GM12891 (cell line): ENCODE measurements around the gene TFAM.

Source experiments
- DNase-seq: peaks from one replicate; pipeline ENCODE4 v3.0.0; 2011; ENCODE audit warnings: low spot score; ENCODE audit not compliant: insufficient read length
- FAIRE-seq: peaks from 2 replicates; lab custom pipeline; 2011; peaks lifted over from hg19 to GRCh38; lab: Jason Lieb, UNC
- PAX5 ChIP-seq: IDR thresholded peaks from 2 replicates; pipeline ENCODE4 v1.6.1; 2011; ENCODE audit warnings: low read length, moderate library complexity, mild to moderate bottlenecking; ENCODE audit not compliant: insufficient read depth, severe bottlenecking
- POLR2A ChIP-seq: IDR thresholded peaks from 2 replicates; pipeline ENCODE4 v1.6.1; 2011; ENCODE audit warnings: low read depth, low read length, control low read depth
- POLR2AphosphoS5 ChIP-seq: IDR thresholded peaks from 2 replicates; pipeline ENCODE4 v1.6.1; 2011; ENCODE audit warnings: low read depth, low read length, control low read depth
- POU2F2 ChIP-seq: IDR thresholded peaks from 2 replicates; pipeline ENCODE4 v1.6.1; 2011; ENCODE audit warnings: low read depth, mild to moderate bottlenecking, control low read depth, low read length, moderate library complexity
- SPI1 ChIP-seq: IDR thresholded peaks from 2 replicates; pipeline ENCODE4 v1.6.1; 2011; ENCODE audit warnings: low read depth, low read length, control low read depth
- TAF1 ChIP-seq: IDR thresholded peaks from 2 replicates; pipeline ENCODE4 v1.6.1; 2011; ENCODE audit warnings: low read depth, low read length, control low read depth

Gene TFAM

DNA sequence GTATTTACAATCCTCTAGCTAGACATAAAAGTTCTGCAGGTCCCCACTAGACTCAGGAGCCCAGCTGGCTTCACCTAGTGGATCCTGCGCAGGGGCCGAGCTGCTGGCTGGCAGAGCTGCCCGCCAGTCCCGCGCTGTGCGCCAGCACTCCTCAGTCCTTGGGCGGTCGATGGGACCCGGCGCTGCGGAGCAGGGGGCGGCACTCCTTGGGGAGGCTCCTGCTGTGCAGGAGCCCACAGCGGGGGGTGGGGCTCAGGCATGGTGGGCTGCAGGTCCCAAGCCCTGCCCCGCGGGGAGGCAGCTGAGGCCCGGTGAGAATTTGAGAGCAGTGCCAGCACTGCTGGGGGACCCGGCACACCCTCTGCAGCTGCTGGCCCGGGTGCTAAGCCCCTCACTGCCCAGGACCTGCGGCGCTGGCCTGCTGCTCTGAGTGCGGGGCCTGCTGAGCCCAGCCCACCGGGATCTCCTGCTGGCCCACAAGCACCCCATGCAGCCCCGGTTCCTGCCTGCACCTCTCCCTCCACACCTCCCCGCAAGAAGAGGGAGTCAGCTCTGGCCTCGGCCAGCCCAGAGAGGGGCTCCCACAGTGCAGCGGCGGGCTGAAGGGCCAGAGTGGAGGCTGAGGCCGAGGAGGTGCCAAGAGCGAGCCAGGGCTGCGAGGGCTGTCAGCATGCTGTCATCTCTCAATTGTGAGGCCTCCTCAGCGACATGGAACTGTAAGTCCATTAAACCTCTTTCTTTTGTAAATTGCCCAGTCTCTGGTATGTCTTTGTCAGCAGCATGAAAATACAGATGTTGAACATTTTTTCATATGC lies 63.1 kb downstream of the TFAM start:
- DNase-seq (no peak), FAIRE-seq (no peak)
- TF ChIP-seq SPI1 (no peak), POU2F2 (no peak), POLR2AphosphoS5 (no peak), PAX5 (no peak), TAF1 (no peak), POLR2A (no peak)
